ENCODE data around the gene MAPK11. TPM values are rescaled to one million over a fixed set of nuclear protein-coding genes. Genes with fewer than 3 reads are reported as not detected.

The MAPK11 gene
- total RNA-seq, 2 donors from 2014 or later, result 20.9 to 21.7 TPM

GRCh38 chr22:50248196-50249081 is 21.7 kb downstream of the MAPK11 start:
- no peaks in the 10 kb centered on the region for H3K27me3 Mint-ChIP-seq
- H3K9me3 Mint-ChIP-seq, result no peaks in the 10 kb centered on the region
- no peak for ATAC-seq (replicated peaks)
- H3K36me3 Mint-ChIP-seq (ENCODE audit: low read depth), result peaks cover 36% of the 10 kb centered on the region
- H3K27ac Mint-ChIP-seq, result peak overlapping the region; percentile 73
- peak overlapping the region; percentile 87 for H3K4me3 Mint-ChIP-seq
- peaks cover 13% of the 10 kb centered on the region for H3K4me1 Mint-ChIP-seq

DNA sequence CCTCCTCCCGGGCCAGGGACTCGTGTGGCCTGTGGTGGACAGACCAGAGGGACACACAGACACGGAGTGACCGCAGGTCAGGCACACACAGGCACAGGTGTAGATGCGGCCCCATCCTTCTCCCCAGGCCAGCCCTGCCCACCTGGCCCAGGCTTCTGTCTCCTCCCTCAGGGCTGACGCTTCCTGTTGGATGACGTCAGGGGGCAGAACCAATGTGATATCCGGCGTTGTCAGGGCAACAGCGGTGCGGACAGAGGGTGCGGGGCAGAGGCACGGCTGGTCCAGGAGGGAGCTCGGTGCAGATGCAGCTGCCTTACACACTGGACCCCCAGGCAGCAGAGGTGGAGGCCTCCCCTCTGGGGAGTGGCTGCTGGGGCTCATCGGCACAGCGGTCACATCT is 22.4 kb downstream of the MAPK11 start:
- no peaks in the 10 kb centered on the region for H3K27me3 Mint-ChIP-seq
- peak overlapping the region; percentile 87 for H3K4me3 Mint-ChIP-seq
- H3K4me1 Mint-ChIP-seq, result peaks cover 13% of the 10 kb centered on the region
- H3K9me3 Mint-ChIP-seq, result no peaks in the 10 kb centered on the region
- peak; percentile 12 for ATAC-seq (replicated peaks)
- H3K27ac Mint-ChIP-seq, result peak overlapping the region; percentile 73
- H3K36me3 Mint-ChIP-seq (ENCODE audit: low read depth), result peaks cover 39% of the 10 kb centered on the region

- H3K27ac Mint-ChIP-seq, result no peak overlapping the region
Measured at GRCh38 chr22:50246242-50247175, 23.7 kb downstream of the MAPK11 start.

DNA sequence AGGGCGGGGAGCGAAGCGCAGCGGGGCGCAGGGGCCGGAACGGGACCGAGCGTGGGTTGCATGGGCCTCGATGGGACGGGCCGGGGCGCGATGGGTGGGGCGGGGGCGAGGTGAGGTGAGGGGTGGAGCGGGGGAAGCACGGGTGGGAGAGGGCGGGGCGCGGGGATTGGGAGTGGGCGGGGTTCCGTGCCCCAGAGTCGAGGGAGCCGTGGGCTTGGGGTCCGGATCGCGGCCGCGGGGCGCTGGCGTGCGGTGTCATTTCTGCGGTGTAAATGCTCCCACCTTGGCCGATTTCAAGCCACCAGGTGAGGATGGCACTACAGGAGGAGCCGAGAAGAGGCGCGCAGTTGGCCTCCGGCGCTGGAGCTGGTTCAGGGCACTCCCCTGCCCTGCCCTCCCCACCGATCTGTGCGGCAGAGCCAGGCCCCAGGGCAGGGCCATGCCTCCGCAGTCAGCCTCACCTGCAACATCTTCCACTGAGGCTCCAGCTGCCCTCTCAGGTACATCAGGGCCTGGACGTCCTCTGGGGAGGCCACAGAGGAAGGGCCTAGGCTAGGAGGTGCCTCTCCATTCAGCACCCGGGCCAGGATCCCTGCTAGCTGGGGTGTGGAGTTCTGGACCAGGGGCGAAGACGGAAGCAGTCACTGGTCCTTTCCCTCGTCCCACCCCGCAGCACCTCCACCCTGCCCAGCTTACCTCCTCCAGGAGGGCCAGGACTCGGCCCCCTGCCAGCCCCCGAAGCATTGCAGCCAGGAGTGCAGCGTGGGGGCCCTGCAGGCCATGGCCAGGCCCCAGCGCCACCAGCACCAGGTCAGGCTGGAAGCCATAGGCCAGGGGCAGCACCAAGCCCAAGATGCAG is 24.7 kb downstream of the MAPK11 start:
- ATAC-seq (replicated peaks), result no peak
- H3K27ac Mint-ChIP-seq, result peak overlapping the region; percentile 96

More at GRCh38 chr22:50246242-50247175, 23.7 kb downstream of the MAPK11 start:
- H3K9me3 Mint-ChIP-seq, result no peaks in the 10 kb centered on the region
- no peak for ATAC-seq (replicated peaks)
- H3K36me3 Mint-ChIP-seq (ENCODE audit: low read depth), result peaks cover 51% of the 10 kb centered on the region
- H3K4me1 Mint-ChIP-seq, result peaks cover 16% of the 10 kb centered on the region
- peak overlapping the region; percentile 87 for H3K4me3 Mint-ChIP-seq
- no peaks in the 10 kb centered on the region for H3K27me3 Mint-ChIP-seq

DNA sequence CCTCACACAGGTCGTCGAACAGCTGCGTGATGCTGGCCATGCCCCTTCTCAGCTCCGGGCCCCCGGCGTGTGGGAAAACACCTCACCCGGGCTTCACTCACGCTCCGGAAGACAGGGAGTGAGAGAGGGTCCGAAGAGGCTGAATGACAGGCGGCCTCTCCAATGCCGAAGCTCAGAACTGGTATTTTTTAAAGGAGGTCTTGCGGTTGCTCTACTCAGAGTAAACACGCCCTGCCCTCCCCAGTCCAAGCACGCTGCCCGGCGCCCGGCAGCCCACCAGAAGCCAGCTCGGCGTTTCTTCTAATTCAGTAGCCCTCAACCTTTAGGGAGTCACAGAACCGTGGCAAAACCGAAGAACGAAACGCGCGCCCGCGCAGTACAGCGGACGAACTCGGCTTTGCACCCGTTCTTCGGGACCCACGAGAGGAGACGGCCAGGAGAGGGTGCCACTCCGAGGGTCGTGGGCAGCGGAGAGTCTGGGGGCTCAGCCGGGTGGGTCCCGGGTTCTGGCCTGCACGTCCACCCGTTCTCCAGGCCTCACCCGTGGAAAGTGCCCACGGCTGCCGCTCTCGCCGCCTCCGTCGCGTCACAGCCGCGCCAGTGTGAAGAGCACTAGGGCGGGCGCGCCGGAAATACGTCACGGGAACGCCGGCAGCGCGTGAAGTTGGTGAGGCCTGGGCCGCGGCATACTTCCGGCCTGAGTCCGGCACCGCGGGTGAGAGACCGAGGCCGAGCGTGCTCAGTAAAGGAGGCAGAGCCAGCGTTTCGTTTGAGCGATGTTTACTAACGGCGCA is 25.6 kb downstream of the MAPK11 start, which contains the start of gene TUBGCP6:
TUBGCP6 (minus strand) TSS at position 604 of the 794 bp plus-strand sequence; CDS start at position 40, 564 bp downstream.
- H3K4me1 Mint-ChIP-seq, result peaks cover 23% of the 10 kb centered on the region
- H3K36me3 Mint-ChIP-seq (ENCODE audit: low read depth), result peaks cover 70% of the 10 kb centered on the region
- no peaks in the 10 kb centered on the region for H3K9me3 Mint-ChIP-seq
- peak; percentile 91 for ATAC-seq (replicated peaks)
- peak within 1 kb of the TSS; percentile 96 for H3K27ac Mint-ChIP-seq
- H3K27me3 Mint-ChIP-seq, result no peaks in the 10 kb centered on the region
- H3K4me3 Mint-ChIP-seq, result peak within 1 kb of the TSS; percentile 87

More for the DNA sequence above, 24.7 kb downstream of the MAPK11 start:
- Mint-ChIP-seq H3K36me3 (ENCODE audit: low read depth) (peaks cover 62% of the 10 kb centered on the region), H3K4me3 (peak overlapping the region; percentile 87), H3K9me3 (no peaks in the 10 kb centered on the region), H3K27me3 (no peaks in the 10 kb centered on the region), H3K4me1 (peaks cover 23% of the 10 kb centered on the region)

- peaks cover 23% of the 10 kb centered on the region for H3K4me1 Mint-ChIP-seq
- no peak for ATAC-seq (replicated peaks)
- H3K27me3 Mint-ChIP-seq, result no peaks in the 10 kb centered on the region
- no peaks in the 10 kb centered on the region for H3K9me3 Mint-ChIP-seq
- peak overlapping the region; percentile 96 for H3K27ac Mint-ChIP-seq
- H3K4me3 Mint-ChIP-seq, result peak overlapping the region; percentile 87
- H3K36me3 Mint-ChIP-seq (ENCODE audit: low read depth), result peaks cover 76% of the 10 kb centered on the region
Measured at GRCh38 chr22:50243685-50244419, 26.3 kb downstream of the MAPK11 start.

GRCh38 chr22:50242406-50242949 is 27.7 kb downstream of the MAPK11 start:
- Mint-ChIP-seq H3K27ac (peak overlapping the region; percentile 66), H3K27me3 (no peaks in the 10 kb centered on the region), H3K9me3 (no peaks in the 10 kb centered on the region), H3K4me1 (peaks cover 18% of the 10 kb centered on the region), H3K36me3 (ENCODE audit: low read depth) (peaks cover 80% of the 10 kb centered on the region), H3K4me3 (peak overlapping the region; percentile 87)
- no peak for ATAC-seq (replicated peaks)

GRCh38 chr22:50238755-50239154 is 31.4 kb downstream of the MAPK11 start:
- Mint-ChIP-seq H3K4me1 (peaks cover 26% of the 10 kb centered on the region), H3K4me3 (no peak overlapping the region), H3K27ac (no peak overlapping the region), H3K9me3 (no peaks in the 10 kb centered on the region), H3K36me3 (ENCODE audit: low read depth) (peaks cover 76% of the 10 kb centered on the region), H3K27me3 (no peaks in the 10 kb centered on the region)
- no peak for ATAC-seq (replicated peaks)

DNA sequence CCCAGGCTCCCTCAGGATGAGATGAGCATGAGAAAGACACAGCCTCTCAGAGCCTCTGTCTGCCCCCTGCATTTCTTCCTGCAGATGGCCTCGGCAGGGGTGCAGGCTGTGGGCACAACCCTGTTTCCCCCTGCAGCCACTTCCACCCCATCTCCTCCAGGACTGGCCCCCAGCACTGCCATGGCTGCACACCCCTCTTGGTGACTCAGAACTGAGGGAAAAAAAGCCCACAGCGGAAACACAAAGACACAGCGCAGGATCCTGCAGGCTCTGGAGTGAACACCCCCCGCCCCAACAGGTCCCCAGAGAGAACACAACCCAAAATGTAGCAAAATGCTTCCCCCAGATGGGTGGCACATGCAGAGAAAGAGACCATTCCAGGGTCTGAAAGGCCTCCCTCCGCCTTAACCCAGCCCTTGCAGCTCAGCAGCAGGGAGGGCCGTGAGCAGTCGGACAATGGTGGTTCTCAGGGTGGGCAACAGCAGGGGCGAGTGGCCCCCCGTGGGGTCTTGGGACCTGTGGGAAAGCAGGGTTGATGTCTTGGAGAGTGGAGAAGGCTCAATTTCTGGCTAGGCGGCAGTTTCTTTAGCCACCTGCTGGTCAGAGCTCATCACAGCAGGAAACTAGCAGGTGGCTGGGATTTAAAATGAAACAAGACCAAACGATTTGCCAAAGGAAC is 33.3 kb downstream of the MAPK11 start:
- Mint-ChIP-seq H3K27ac (no peak overlapping the region), H3K4me3 (no peak overlapping the region), H3K4me1 (peaks cover 27% of the 10 kb centered on the region), H3K27me3 (no peaks in the 10 kb centered on the region), H3K36me3 (ENCODE audit: low read depth) (peaks cover 80% of the 10 kb centered on the region), H3K9me3 (no peaks in the 10 kb centered on the region)
- ATAC-seq (replicated peaks), result no peak

DNA sequence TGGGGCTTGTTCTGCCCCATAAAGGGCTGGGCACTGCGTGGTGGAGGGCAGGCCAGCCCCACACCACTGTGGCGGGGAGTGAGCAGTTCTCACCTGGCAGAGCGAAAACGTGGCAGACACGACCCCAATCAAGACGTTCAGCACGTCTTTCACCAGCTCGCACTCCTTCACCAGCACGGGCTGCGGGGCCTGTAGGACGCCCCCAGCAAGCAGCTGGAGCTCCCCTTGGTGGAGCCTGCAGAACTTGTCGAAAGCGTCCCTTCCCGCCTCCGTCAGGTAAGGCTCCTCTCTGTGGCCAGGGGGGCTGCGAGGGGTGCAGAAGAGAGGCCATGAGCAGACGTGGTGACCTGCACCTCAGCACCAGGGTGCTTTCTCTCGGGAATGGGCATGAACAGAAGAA is 37.0 kb downstream of the MAPK11 start:
- no peaks in the 10 kb centered on the region for H3K27me3 Mint-ChIP-seq
- no peak overlapping the region for H3K4me3 Mint-ChIP-seq
- H3K27ac Mint-ChIP-seq, result no peak overlapping the region
- ATAC-seq (replicated peaks), result no peak
- peaks cover 81% of the 10 kb centered on the region for H3K36me3 Mint-ChIP-seq (ENCODE audit: low read depth)
- H3K9me3 Mint-ChIP-seq, result no peaks in the 10 kb centered on the region
- H3K4me1 Mint-ChIP-seq, result peaks cover 27% of the 10 kb centered on the region

DNA sequence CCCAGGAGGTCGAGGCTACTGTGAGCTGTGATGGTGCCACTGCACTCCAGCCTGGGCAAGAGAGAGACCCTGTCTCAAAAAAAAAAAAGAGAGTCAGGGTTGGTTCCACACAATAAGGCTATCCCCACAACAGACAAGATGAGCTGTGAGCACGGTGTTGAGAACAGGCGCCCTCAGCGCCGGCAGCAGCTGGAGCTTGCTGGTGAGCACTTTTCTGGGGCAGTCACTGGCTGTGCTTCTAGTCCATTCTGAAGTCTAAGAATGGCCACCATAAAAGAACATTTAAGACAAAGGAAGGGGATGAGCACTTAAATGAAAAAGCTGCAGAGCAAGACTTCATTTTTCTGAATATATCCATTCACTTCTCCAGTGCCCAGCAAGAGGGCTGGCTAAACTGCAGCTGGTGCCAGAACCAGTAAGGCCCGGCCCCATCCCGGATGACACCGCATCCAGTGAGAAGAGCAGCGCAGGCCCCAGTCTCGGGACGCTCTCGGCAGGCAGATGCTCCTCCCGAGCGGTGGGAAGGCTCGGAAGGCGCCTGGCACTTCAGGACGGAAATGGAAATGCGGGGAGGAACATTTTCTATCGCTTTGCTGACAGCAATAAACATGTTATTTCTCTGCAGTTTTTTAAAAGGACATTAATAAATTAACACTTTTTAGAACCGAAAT is 37.6 kb downstream of the MAPK11 start:
- ATAC-seq (replicated peaks), result no peak
- Mint-ChIP-seq H3K4me1 (peaks cover 27% of the 10 kb centered on the region), H3K9me3 (no peaks in the 10 kb centered on the region), H3K36me3 (ENCODE audit: low read depth) (peaks cover 75% of the 10 kb centered on the region), H3K27me3 (no peaks in the 10 kb centered on the region), H3K4me3 (no peak overlapping the region), H3K27ac (no peak overlapping the region)
